Activated effector memory CD4-positive, alpha-beta T cell treated with anti-CD3 and anti-CD28 coated beads, Interleukin-2, amount 50 U/mL, for 16 hours (primary cell): ENCODE results near the gene CSTB.
A peak's percentile ranks its signal among the peaks of the same experiment; 100 is the strongest.
"Not testable (repeated sequence)": the region's sequence is repeated elsewhere in the genome, so short reads cannot be mapped to it uniquely, and the experiment has no call there.

ENCODE experiments used
- DNase-seq: peaks from one replicate; pipeline ENCODE4 v3.0.0-alpha.2; 2020

Gene CSTB

GRCh38 chr21:43775795-43776430 lies at the start of gene CSTB:
Gene CSTB (minus strand): TSS chr21:43776308. CDS start chr21:43776269, 39 bp downstream.
- DNase-seq, result peak; percentile 94

GRCh38 chr21:43825242-43825935 lies 49.3 kb upstream of the CSTB start:
- DNase-seq, result no peak

GRCh38 chr21:43824333-43825241 lies 48.5 kb upstream of the CSTB start:
- DNase-seq, result no peak

GRCh38 chr21:43822741-43823140 lies 46.6 kb upstream of the CSTB start:
- not testable (repeated sequence) for DNase-seq

GRCh38 chr21:43822166-43822565 lies 46.1 kb upstream of the CSTB start:
- not testable (repeated sequence) for DNase-seq

GRCh38 chr21:43820466-43820865 lies 44.4 kb upstream of the CSTB start:
- DNase-seq, result no peak

GRCh38 chr21:43819511-43820405 lies 43.6 kb upstream of the CSTB start:
- DNase-seq, result no peak

GRCh38 chr21:43818685-43819084 lies 42.6 kb upstream of the CSTB start:
- no peak for DNase-seq

GRCh38 chr21:43817157-43818086 lies 41.3 kb upstream of the CSTB start:
- no peak for DNase-seq

GRCh38 chr21:43816611-43817071 lies 40.5 kb upstream of the CSTB start:
- no peak for DNase-seq

GRCh38 chr21:43815991-43816390 lies 39.9 kb upstream of the CSTB start:
- no peak for DNase-seq

GRCh38 chr21:43815107-43815613 lies 39.1 kb upstream of the CSTB start:
- DNase-seq, result no peak

GRCh38 chr21:43814215-43815106 lies 38.4 kb upstream of the CSTB start:
- no peak for DNase-seq

GRCh38 chr21:43813656-43813980 lies 37.5 kb upstream of the CSTB start:
- DNase-seq, result no peak

- no peak for DNase-seq
Observed at GRCh38 chr21:43812957-43813655, 37.0 kb upstream of the CSTB start.

- DNase-seq, result no peak
Observed at GRCh38 chr21:43812139-43812821, 36.2 kb upstream of the CSTB start.

- DNase-seq, result no peak
Observed at GRCh38 chr21:43811262-43812105, 35.4 kb upstream of the CSTB start.
